Mammary epithelial cell (primary cell): ENCODE data around the gene ATXN1.

Experiments
- CTCF ChIP-seq, 2 donors: IDR thresholded peaks in 1 of 2; conservative IDR thresholded peaks in 1 of 2; 2 replicates each; pipeline ENCODE4 v1.5.1; 2011 to 2012; ENCODE audit warnings: inconsistent platforms in 2 of 2, low read length in 2 of 2, mild to moderate bottlenecking in 2 of 2, control low read depth in 1 of 2, low read depth in 1 of 2; ENCODE audit not compliant: insufficient read depth in 1 of 2; ENCODE audit errors: extremely low read depth in 1 of 2
- EZH2 ChIP-seq: IDR thresholded peaks from 2 replicates; pipeline ENCODE4 v1.6.1; 2012; ENCODE audit warnings: low read length, inconsistent platforms, borderline replicate concordance

DNA sequence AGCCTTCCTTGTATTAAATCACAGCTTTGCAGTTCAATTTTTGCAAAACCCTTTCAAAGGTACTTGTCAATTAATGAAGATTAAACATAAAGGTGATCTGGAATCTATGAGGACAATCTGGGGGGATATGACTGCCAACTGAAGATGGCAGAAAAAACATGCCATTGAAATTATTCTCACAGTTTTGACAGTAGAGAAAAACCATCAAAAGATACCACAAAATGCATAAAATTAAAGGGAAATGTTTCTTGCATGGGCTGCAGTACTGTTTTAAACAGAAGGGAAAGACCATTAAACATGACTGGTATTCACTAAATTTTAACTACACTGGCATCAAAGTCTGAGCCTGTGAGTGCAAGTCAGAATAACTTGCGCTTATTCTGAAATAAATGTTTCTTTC lies 194.2 kb downstream of the ATXN1 start:
- no peak for TF ChIP-seq CTCF (conservative IDR thresholded peaks at IDR 0.05 in 1 of 2, IDR thresholded peaks at IDR 0.05 in 1 of 2; ENCODE audit: extremely low read depth in 1 of 2, insufficient read depth in 1 of 2, low read depth in 1 of 2, low read length in 2 of 2)
- TF ChIP-seq EZH2: no peak
